OCI-LY1 (cell line): ENCODE measurements around the gene MAP2K7.

Experiments
- H2AFZ ChIP-seq: fragments of 200-600 bp; sonication (generic), shearing (Covaris generic); 2 replicates; pipeline ENCODE4 v1.6.0; 2014; ENCODE audit warnings: antibody characterized with exemption, mild to moderate bottlenecking, low read length
- H3F3A ChIP-seq: fragments of 200-600 bp; sonication (generic), shearing (Covaris generic); 2 replicates; pipeline ENCODE4 v1.6.0; 2014; ENCODE audit warnings: mild to moderate bottlenecking, antibody characterized with exemption, low read length, moderate library complexity; ENCODE audit not compliant: insufficient read depth
- H3K27ac ChIP-seq: fragments of 200-600 bp; sonication (generic); 2 replicates; pipeline ENCODE4 v1.5.1; 2014; ENCODE audit warnings: low read length, mixed run types, mild to moderate bottlenecking, low read depth; ENCODE audit not compliant: poor library complexity, severe bottlenecking
- H3K27me3 ChIP-seq: fragments of 200-600 bp; sonication (generic); 2 replicates; pipeline ENCODE4 v1.6.0; 2014; ENCODE audit warnings: antibody characterized with exemption, mild to moderate bottlenecking, low read length, moderate library complexity; ENCODE audit not compliant: insufficient read depth
- H3K36me3 ChIP-seq: fragments of 200-600 bp; sonication (generic); 2 replicates; pipeline ENCODE4 v1.6.1; 2014; ENCODE audit warnings: mild to moderate bottlenecking, antibody characterized with exemption, low read length, moderate library complexity, mixed read lengths; ENCODE audit not compliant: insufficient read depth
- H3K4me1 ChIP-seq: fragments of 200-600 bp; sonication (generic); 2 replicates; pipeline ENCODE4 v1.5.1; 2014; ENCODE audit warnings: mild to moderate bottlenecking, low read length, moderate library complexity; ENCODE audit not compliant: insufficient read depth, severe bottlenecking
- H3K4me2 ChIP-seq: fragments of 200-600 bp; sonication (generic), shearing (Covaris generic); 2 replicates; pipeline ENCODE4 v1.6.1; 2014; ENCODE audit warnings: low read length
- H3K4me3 ChIP-seq: fragments of 200-600 bp; sonication (generic); 2 replicates; pipeline ENCODE4 v1.5.1; 2014; ENCODE audit warnings: low read length, low read depth, mild to moderate bottlenecking, mixed read lengths; ENCODE audit not compliant: poor library complexity, severe bottlenecking
- H3K79me2 ChIP-seq: fragments of 200-600 bp; shearing (Covaris generic); 2 replicates; pipeline ENCODE4 v1.6.1; 2016; ENCODE audit warnings: mixed run types, low read length, mixed read lengths; ENCODE audit not compliant: insufficient read depth
- H3K9ac ChIP-seq: fragments of 200-600 bp; sonication (generic), shearing (Covaris generic); 2 replicates; pipeline ENCODE4 v1.6.1; 2014; ENCODE audit warnings: mild to moderate bottlenecking, low read length, mixed read lengths
- H3K9me2 ChIP-seq: fragments of 200-600 bp; sonication (generic), shearing (Covaris generic); 2 replicates; pipeline ENCODE4 v1.6.1; 2014; ENCODE audit warnings: low read depth, mild to moderate bottlenecking, low read length, mixed read lengths
- H3K9me3 ChIP-seq: fragments of 200-600 bp; shearing (Covaris generic); 2 replicates; pipeline ENCODE4 v1.6.1; 2014; ENCODE audit warnings: low read length, mixed read lengths
- H4K20me1 ChIP-seq: fragments of 200-600 bp; sonication (generic), shearing (Covaris generic); 2 replicates; pipeline ENCODE4 v1.6.0; 2016; ENCODE audit warnings: mild to moderate bottlenecking, low read length; ENCODE audit not compliant: insufficient read depth
- EZH2 ChIP-seq: fragments of 200-600 bp; sonication (generic), shearing (Covaris generic); IDR thresholded peaks from 2 replicates; pipeline ENCODE4 v1.8.0; 2017; ENCODE audit warnings: borderline replicate concordance, mixed run types, mild to moderate bottlenecking, antibody characterized with exemption, low read length, moderate library complexity, mixed read lengths
- TF ChIP-seq, protein P1 (sequence below): fragments of 200-600 bp; sonication (generic), shearing (Covaris generic); IDR thresholded peaks from 2 replicates; pipeline ENCODE4 v1.5.1; 2017; ENCODE audit warnings: mild to moderate bottlenecking, antibody characterized with exemption, low read length, moderate library complexity, mixed read lengths

The MAP2K7 gene

GRCh38 chr19:7874076-7874896 is 29.4 kb upstream of the MAP2K7 start, which contains the start of gene PRR36:
TSS of gene PRR36 (minus strand) at chr19:7874390. CDS start at chr19:7873689, 701 bp downstream.
- H3K4me2 ChIP-seq: peak within 1 kb of the TSS; percentile 38; the same call in 1 of the 2 replicates
- H3K27ac ChIP-seq: no peak within 1 kb of the TSS
- H3K36me3 ChIP-seq: no peaks in the 10 kb centered on the region
- H3K9me2 ChIP-seq: no peaks in the 10 kb centered on the region
- peaks cover 5% of the 10 kb centered on the region for H3K4me1 ChIP-seq
- H3K4me3 ChIP-seq: peak within 1 kb of the TSS; percentile 31
- H4K20me1 ChIP-seq: no peaks in the 10 kb centered on the region
- H3F3A ChIP-seq: 0 out of 2 replicates have a peak, but pooled peaks cover 3% of the 10 kb centered on the region
- H3K79me2 ChIP-seq: no peaks in the 10 kb centered on the region
- TF ChIP-seq, protein P1, sequence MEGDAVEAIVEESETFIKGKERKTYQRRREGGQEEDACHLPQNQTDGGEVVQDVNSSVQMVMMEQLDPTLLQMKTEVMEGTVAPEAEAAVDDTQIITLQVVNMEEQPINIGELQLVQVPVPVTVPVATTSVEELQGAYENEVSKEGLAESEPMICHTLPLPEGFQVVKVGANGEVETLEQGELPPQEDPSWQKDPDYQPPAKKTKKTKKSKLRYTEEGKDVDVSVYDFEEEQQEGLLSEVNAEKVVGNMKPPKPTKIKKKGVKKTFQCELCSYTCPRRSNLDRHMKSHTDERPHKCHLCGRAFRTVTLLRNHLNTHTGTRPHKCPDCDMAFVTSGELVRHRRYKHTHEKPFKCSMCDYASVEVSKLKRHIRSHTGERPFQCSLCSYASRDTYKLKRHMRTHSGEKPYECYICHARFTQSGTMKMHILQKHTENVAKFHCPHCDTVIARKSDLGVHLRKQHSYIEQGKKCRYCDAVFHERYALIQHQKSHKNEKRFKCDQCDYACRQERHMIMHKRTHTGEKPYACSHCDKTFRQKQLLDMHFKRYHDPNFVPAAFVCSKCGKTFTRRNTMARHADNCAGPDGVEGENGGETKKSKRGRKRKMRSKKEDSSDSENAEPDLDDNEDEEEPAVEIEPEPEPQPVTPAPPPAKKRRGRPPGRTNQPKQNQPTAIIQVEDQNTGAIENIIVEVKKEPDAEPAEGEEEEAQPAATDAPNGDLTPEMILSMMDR: no peak
- TF ChIP-seq EZH2: no peak
- no peaks in the 10 kb centered on the region for H3K9me3 ChIP-seq
- no peaks in the 10 kb centered on the region for H3K27me3 ChIP-seq
- no peak within 1 kb of the TSS for H2AFZ ChIP-seq
- no peak within 1 kb of the TSS for H3K9ac ChIP-seq

DNA sequence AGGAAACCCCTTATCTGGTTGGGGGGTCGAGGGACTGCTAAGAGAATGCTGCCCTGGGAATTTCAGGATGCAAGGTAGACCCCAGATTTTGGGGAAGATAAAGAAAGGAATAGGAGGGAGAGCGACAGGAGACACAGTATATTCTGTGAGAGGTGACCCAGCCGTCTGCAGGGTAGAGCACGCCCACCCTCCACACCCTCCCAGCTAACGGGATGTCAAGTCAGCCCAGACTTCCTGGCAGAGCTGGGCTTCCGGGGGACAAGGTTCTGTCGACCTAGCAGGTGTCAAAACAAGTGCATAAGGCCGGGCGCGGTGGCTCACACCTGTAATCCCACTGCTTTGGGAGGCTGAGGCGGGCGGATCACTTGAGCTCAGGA is 28.8 kb upstream of the MAP2K7 start:
- 0 out of 2 replicates have a peak, but pooled peaks cover 3% of the 10 kb centered on the region for H3F3A ChIP-seq
- no peak overlapping the region for H3K27ac ChIP-seq
- peak overlapping the region; percentile 21 for H3K4me3 ChIP-seq
- TF ChIP-seq, protein P1: no peak
- TF ChIP-seq EZH2: no peak
- H3K36me3 ChIP-seq: no peaks in the 10 kb centered on the region
- no peaks in the 10 kb centered on the region for H3K9me2 ChIP-seq
- no peaks in the 10 kb centered on the region for H3K79me2 ChIP-seq
- H3K4me2 ChIP-seq: peak overlapping the region; percentile 38; the same call in 1 of the 2 replicates
- no peaks in the 10 kb centered on the region for H4K20me1 ChIP-seq
- H3K4me1 ChIP-seq: peaks cover under 1% of the 10 kb centered on the region
- no peak overlapping the region for H3K9ac ChIP-seq
- no peaks in the 10 kb centered on the region for H3K27me3 ChIP-seq
- no peak overlapping the region for H2AFZ ChIP-seq
- no peaks in the 10 kb centered on the region for H3K9me3 ChIP-seq

GRCh38 chr19:7877249-7877836 is 26.3 kb upstream of the MAP2K7 start:
- no peaks in the 10 kb centered on the region for H3K9me2 ChIP-seq
- H3K36me3 ChIP-seq: no peaks in the 10 kb centered on the region
- H4K20me1 ChIP-seq: no peaks in the 10 kb centered on the region
- H3K9ac ChIP-seq: no peak overlapping the region
- no peak overlapping the region for H3K27ac ChIP-seq
- H3F3A ChIP-seq: no peaks in the 10 kb centered on the region
- no peaks in the 10 kb centered on the region for H3K79me2 ChIP-seq
- no peak overlapping the region for H3K4me2 ChIP-seq
- H3K27me3 ChIP-seq: no peaks in the 10 kb centered on the region
- TF ChIP-seq, protein P1: no peak
- no peak for TF ChIP-seq EZH2
- no peaks in the 10 kb centered on the region for H3K9me3 ChIP-seq
- no peaks in the 10 kb centered on the region for H3K4me1 ChIP-seq
- no peak overlapping the region for H2AFZ ChIP-seq
- no peak overlapping the region for H3K4me3 ChIP-seq
